LNCAP (cell line): ENCODE data around the gene AIFM3.

Experiments used
- CTCF ChIP-seq: fragments of 450-650 bp; IDR thresholded peaks from 2 replicates; pipeline ENCODE4 v1.5.1; 2017; ENCODE audit warnings: mild to moderate bottlenecking

AIFM3 gene

GRCh38 chr22:20988573-20989322 is 21.7 kb downstream of the AIFM3 start:
- no peak for TF ChIP-seq CTCF

- TF ChIP-seq CTCF = no peak
Measured at GRCh38 chr22:20989323-20990138, 22.5 kb downstream of the AIFM3 start.

GRCh38 chr22:20990184-20991180 is 23.4 kb downstream of the AIFM3 start:
- TF ChIP-seq CTCF = no peak

GRCh38 chr22:20991252-20992055 is 24.4 kb downstream of the AIFM3 start:
- TF ChIP-seq CTCF = no peak

GRCh38 chr22:20992056-20992442 is 25.0 kb downstream of the AIFM3 start:
- no peak for TF ChIP-seq CTCF

- no peak for TF ChIP-seq CTCF
Measured at GRCh38 chr22:20992456-20993303, 25.6 kb downstream of the AIFM3 start.
